Neural cell (in vitro differentiated cells): Measurements from ENCODE around the gene SORD.
"Not testable (repeated sequence)": the region's sequence is repeated elsewhere in the genome, so short reads cannot be mapped to it uniquely, and the experiment has no call there.

Experiments
- POLR2AphosphoS5 ChIP-seq: IDR thresholded peaks from 2 replicates; pipeline ENCODE4 v1.6.1; 2012
- RAD21 ChIP-seq: fragments of 450-650 bp; conservative IDR thresholded peaks from 2 replicates; pipeline ENCODE4 v1.6.1; 2014; ENCODE audit warnings: antibody characterized with exemption, mild to moderate bottlenecking, moderate library complexity
- SMC3 ChIP-seq: fragments of 450-650 bp; conservative IDR thresholded peaks from 2 replicates; pipeline ENCODE4 v1.6.1; 2014; ENCODE audit warnings: antibody characterized with exemption, mild to moderate bottlenecking, moderate library complexity; ENCODE audit not compliant: poor library complexity
- TAF1 ChIP-seq: IDR thresholded peaks from 2 replicates; pipeline ENCODE4 v1.6.1; 2012; ENCODE audit warnings: low read depth
- TF ChIP-seq, protein P1 (sequence below): fragments of 450-650 bp; IDR thresholded peaks from 2 replicates; pipeline ENCODE4 v1.5.1; 2014; ENCODE audit warnings: antibody characterized with exemption, mild to moderate bottlenecking, moderate library complexity; ENCODE audit not compliant: poor library complexity, severe bottlenecking
- TF ChIP-seq, protein P2 (sequence below): IDR thresholded peaks from 2 replicates; pipeline ENCODE4 v1.6.1; 2012; ENCODE audit warnings: borderline replicate concordance

DNA sequence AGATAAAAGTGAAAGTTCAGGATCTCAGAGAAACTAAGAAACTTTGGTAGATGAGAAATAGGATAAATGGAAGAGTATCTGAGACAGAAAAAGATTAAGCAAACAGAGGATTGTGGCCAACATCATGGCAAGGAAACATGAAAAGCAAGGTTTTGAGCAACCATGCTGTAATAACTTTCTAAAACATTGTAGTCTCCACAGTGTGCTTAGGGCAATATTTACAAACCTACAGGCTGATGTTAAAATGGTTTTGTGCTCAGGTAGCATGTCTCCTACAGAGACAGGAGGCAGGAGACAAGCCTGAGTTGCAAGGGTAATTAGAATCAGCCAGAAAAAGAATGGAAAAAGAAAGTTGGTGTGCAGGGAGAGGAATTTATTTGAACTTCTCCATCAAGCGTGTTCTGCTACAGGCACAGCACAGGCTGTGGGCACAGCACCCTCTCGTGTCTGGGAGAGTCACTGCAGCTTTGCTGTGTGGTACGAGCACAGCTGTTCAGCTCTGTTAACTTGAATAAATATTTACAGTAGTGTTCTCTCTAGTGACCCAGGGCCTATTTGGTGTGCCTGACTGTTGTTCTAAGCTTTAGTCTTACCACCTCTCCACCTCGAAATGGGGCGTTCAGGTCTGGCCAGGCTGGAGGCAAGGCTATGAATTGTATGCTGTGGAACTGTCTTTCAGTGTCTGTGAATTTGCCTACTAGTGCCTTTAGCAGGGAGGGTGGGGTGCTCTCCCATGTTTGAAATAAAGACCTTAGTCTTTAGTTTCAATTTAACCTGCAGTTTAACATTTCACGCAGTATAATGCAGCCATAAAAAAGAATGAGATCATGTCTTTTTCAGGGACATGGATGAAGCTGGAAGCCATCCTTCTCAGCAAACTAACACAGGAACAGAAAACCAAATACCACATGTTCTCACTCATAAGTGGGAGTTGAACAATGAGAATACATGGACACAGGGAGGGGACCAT, 14.1 kb downstream of the SORD start:
- TF ChIP-seq, protein P1, sequence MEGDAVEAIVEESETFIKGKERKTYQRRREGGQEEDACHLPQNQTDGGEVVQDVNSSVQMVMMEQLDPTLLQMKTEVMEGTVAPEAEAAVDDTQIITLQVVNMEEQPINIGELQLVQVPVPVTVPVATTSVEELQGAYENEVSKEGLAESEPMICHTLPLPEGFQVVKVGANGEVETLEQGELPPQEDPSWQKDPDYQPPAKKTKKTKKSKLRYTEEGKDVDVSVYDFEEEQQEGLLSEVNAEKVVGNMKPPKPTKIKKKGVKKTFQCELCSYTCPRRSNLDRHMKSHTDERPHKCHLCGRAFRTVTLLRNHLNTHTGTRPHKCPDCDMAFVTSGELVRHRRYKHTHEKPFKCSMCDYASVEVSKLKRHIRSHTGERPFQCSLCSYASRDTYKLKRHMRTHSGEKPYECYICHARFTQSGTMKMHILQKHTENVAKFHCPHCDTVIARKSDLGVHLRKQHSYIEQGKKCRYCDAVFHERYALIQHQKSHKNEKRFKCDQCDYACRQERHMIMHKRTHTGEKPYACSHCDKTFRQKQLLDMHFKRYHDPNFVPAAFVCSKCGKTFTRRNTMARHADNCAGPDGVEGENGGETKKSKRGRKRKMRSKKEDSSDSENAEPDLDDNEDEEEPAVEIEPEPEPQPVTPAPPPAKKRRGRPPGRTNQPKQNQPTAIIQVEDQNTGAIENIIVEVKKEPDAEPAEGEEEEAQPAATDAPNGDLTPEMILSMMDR: peak; percentile 49
- not testable (repeated sequence) for TF ChIP-seq POLR2AphosphoS5, TAF1, RAD21
- TF ChIP-seq SMC3: peak; percentile 42
- TF ChIP-seq, protein P2, sequence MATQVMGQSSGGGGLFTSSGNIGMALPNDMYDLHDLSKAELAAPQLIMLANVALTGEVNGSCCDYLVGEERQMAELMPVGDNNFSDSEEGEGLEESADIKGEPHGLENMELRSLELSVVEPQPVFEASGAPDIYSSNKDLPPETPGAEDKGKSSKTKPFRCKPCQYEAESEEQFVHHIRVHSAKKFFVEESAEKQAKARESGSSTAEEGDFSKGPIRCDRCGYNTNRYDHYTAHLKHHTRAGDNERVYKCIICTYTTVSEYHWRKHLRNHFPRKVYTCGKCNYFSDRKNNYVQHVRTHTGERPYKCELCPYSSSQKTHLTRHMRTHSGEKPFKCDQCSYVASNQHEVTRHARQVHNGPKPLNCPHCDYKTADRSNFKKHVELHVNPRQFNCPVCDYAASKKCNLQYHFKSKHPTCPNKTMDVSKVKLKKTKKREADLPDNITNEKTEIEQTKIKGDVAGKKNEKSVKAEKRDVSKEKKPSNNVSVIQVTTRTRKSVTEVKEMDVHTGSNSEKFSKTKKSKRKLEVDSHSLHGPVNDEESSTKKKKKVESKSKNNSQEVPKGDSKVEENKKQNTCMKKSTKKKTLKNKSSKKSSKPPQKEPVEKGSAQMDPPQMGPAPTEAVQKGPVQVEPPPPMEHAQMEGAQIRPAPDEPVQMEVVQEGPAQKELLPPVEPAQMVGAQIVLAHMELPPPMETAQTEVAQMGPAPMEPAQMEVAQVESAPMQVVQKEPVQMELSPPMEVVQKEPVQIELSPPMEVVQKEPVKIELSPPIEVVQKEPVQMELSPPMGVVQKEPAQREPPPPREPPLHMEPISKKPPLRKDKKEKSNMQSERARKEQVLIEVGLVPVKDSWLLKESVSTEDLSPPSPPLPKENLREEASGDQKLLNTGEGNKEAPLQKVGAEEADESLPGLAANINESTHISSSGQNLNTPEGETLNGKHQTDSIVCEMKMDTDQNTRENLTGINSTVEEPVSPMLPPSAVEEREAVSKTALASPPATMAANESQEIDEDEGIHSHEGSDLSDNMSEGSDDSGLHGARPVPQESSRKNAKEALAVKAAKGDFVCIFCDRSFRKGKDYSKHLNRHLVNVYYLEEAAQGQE: not testable (repeated sequence)
